SU-DHL-6 (cell line): ENCODE results near the gene HIVEP3.

Experiments used
- EZH2phosphoT487 ChIP-seq: fragments of 200-600 bp; sonication (generic), shearing (Covaris generic); conservative IDR thresholded peaks from 2 replicates; pipeline ENCODE4 v1.6.1; 2018; ENCODE audit warnings: mild to moderate bottlenecking, antibody characterized with exemption, low read length, moderate library complexity, mixed read lengths
- TF ChIP-seq, protein P1 (sequence below): fragments of 200-600 bp; sonication (generic); IDR thresholded peaks from one replicate; pipeline ENCODE4 v1.5.1; 2017; ENCODE audit warnings: antibody characterized with exemption, mild to moderate bottlenecking, low read length, moderate library complexity; ENCODE audit not compliant: insufficient read depth, poor library complexity, severe bottlenecking

DNA sequence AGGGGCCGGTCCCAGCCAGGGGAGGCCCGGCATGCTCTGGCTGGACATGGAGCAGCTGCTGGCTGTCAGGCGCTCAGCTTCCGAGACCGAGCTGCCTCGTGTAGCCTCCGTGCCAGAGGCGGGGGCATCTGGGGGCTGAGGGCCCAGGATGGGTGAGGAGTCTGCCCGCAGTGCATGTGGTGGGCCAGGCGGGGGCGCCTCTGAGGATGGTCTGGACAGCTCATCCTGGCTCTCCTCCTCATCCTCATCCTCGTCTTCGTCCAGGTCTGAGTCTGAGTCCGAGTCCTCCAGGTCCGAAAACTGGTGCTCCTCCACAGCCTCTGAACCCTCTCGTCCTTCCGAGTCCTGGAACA, 405.4 kb downstream of the HIVEP3 start:
- TF ChIP-seq, protein P1, sequence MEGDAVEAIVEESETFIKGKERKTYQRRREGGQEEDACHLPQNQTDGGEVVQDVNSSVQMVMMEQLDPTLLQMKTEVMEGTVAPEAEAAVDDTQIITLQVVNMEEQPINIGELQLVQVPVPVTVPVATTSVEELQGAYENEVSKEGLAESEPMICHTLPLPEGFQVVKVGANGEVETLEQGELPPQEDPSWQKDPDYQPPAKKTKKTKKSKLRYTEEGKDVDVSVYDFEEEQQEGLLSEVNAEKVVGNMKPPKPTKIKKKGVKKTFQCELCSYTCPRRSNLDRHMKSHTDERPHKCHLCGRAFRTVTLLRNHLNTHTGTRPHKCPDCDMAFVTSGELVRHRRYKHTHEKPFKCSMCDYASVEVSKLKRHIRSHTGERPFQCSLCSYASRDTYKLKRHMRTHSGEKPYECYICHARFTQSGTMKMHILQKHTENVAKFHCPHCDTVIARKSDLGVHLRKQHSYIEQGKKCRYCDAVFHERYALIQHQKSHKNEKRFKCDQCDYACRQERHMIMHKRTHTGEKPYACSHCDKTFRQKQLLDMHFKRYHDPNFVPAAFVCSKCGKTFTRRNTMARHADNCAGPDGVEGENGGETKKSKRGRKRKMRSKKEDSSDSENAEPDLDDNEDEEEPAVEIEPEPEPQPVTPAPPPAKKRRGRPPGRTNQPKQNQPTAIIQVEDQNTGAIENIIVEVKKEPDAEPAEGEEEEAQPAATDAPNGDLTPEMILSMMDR = peak; percentile 22
- TF ChIP-seq EZH2phosphoT487 = no peak
